CD4-positive, alpha-beta T cell treated with Interleukin-21 for 1 hour (primary cell): Measurements from ENCODE around the gene PPP5C.
"Not testable (repeated sequence)": the region's sequence is repeated elsewhere in the genome, so short reads cannot be mapped to it uniquely, and the experiment has no call there.

Source experiments
- DNase-seq: peaks from one replicate; pipeline ENCODE4 v3.0.0-alpha.2; 2020

PPP5C gene

DNA sequence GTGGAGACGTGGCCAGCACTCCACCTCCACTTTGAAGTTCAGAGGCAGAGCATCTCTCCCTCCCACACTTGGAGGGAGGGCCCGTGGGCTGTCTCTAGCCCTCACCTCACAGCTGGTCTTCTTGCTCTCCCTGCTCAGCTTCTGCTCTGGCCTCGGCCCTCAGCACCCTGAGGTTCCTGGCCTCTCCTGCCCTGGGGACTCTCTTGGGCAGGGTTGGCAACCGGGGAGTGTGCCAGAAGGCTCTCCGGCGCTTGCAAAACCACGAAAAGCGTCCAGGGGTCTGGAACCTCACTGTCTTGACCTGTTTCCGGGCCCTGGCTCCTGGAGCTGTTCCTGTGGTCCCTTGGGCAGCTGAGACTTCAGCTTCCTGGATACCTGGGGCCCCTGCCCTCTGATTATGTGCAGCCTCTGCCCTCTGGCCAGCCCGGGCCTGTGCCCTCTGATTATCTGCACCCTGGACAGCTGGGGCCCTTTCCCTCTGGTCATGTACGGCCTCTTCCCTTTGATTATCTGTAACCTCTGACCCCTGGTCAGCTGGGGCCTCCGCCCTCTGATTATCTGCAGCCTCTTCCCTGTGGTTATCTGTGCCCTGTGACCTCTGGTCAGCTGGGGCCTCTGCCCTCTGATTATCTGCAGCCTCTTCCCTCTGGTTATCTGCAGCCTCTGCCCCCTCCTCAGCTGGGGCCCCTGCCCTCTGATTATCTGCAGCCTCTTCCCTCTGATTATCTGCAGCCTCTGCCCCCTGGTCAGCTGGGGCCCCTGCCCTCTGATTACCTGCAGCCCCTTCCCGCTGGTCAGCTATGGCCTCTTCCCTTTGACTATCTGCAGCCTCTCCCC, 64.4 kb downstream of the PPP5C start:
- no peak for DNase-seq

DNA sequence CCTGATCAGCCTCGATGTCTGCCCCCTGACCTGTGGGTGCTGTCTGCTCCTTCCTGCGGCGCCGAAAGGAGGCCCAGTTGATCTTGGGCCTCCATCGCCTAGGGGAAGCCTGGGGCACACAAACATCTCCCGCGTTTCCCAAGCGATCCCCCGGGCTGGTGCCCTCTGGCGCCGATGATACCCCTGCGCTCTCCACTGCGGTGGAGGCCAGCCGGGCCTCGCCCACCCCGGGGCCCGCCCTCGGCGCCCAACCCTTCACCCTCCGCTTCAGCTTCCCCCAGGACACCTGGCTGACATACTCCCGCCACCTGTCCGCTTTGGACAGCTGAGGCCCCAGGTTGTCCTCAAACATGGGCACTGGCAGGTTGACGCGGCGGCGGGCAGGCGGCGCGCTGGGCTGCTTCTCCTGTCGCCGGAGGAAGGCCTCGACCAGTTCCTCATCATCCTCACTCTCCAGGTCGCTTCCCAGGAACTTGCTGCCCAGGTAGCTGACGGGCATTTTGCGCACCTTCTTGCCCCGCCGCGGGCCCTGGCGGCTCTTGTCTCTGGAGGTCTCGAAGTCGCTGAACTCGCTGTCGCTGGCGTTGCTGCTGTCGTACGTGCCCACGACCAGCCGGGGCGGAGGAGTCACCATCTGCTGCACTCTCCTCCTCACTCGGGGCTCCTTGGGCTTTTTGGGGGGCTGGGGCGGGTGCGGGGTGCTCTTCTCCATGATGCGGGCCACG, 65.2 kb downstream of the PPP5C start:
- no peak for DNase-seq

DNA sequence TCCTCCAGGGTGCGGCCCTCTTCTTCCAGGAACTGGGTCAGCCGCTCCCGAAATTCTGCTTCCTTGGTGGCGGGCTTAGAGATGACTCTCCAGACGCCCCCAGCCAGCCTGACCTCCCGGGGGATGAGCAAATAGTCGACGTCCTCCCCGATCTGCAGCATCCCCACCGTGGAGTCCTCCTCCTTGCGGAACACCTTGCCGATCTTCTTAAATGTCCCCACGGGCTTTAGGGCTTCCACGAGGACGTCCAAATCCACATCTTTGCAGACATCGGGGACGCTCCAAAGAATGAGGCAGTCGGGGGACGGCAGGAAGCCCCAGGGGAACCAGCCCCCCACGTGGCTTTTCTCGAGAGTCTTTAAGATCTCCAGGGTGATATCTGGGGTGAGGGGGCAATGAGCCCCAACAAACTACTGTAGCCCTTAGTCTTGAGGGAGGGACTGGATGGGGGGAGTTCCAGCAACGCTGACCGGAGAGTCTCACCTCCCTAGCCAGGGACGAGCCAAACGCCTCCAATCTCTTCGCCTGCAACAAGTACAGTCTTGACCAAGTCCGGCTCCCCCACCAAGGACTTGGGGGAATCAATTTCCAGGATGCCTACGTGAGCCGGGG, 65.9 kb downstream of the PPP5C start:
- DNase-seq, result no peak

DNA sequence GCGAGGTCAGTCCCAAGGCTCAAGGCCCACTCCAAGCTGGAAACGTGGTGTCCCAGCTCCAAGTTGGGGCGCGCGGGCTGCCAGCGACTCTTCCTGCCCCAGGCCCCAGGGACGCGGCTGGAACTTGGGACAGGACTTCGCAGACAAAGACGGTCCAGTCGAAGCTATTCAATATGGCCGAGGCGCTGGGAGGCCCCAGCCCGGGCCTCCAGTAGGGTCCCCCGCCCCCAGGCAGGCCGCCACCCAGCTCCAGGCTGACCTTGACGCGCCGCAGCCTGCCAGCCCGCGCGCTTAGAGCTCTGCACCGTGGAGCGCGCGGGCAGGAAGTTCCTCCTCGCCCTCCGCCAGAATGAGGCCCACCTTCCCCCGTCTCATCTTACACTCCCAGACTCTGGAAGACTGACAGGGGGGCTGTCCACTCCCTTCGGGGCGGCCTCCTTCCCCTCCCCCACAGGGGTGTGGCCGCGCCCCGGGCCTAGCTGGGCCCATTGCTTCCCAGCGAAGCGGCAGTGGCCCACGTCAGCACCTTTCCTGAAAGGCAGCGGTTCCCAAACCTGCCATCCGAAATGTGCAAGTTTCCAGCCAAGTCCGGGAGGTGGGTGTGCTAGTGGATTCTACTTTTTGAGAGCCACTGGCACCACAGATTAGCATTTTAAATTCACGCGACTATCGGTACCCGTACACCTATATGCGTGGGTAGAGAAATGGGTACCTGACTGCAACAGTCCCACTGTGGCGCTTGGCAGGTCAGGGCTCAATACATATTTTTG, 66.6 kb downstream of the PPP5C start, which contains the start of gene CCDC8:
CCDC8 (minus strand) TSS at position 303 of the 770 bp plus-strand sequence. CDS start 754 bp downstream, outside the sequence.
- DNase-seq, result no peak

DNA sequence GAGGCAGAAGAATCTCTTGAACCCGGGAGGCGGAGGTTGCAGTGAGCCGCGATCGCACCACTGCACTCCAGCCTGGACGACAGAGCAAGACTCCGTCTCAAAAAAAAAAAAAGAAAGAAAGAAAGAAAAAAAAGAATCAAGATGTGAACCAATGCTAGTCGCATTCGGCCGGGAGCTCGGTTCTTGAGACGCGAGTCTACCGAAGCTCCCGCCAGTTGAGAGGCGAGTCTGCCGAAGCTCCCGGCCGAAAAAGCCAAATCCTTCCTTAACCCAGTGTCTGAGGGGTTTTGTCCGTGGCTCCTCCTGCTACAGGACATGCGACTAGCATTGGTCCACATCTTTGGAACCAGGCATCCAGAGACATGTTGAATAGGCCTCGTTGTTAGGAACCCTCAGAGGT, 68.0 kb downstream of the PPP5C start:
- not testable (repeated sequence) for DNase-seq

DNA sequence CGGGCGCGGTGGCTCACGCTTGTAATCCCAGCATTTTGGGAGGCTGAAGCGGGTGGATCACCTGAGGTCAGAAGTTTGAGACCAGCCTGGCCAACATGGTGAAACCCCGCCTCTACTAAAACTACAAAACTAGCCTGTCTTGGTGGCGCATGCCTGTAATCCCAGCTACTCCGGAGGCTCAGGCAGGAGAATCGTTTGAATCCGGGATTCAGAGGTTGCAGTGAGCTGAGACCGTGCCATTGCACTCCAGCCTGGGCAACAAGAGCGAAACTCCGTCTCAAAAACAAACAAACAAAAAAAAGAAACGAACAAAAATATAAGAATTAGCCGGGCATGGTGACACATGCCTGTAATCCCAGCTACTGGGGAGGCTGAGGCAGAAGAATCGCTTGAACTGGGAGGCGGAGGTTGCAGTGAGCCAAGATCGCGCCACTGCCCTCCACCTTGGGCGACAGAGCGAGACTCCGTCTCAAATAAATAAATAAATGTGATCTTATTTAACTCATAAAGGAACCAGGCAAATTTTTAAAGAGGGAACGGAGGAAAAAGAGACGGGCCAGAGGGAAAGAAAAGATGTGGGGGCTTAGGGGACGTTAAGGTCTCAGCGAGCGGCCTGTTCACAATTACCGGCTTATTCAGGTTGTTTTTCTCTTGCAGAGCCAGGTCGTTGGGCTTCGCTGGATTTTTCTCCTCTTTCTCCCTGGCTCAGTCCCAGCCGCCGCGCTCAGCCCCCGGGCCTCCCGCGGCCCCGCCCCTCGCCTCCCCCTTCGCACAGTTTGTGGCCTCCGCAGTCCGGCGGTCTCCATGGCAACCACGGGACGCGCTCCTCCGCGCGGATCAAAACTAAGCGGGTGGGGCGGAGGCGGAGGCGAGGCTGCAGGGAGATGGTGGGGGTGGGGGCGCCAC, 69.2 kb downstream of the PPP5C start:
- DNase-seq, result not testable (repeated sequence)

DNA sequence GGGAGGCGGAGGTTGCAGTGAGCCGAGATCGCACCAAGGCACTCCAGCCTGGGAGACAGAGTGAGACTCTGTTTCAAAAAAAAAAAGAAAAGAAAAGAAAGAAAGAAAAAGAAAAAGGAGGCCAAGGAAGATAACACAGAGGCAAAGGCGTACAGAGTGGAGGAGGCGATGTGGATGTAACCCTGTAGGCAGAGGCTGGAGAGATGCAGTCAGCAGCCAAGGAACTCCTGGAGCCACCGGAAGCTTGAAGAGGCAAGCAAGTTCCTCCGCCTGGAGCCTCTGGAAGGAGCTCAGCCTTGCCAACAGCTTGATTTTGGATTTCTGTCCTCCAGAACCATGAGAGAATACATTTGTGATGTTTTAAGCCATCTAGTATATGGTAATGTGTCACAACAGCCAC, 73.2 kb downstream of the PPP5C start:
- DNase-seq, result no peak

DNA sequence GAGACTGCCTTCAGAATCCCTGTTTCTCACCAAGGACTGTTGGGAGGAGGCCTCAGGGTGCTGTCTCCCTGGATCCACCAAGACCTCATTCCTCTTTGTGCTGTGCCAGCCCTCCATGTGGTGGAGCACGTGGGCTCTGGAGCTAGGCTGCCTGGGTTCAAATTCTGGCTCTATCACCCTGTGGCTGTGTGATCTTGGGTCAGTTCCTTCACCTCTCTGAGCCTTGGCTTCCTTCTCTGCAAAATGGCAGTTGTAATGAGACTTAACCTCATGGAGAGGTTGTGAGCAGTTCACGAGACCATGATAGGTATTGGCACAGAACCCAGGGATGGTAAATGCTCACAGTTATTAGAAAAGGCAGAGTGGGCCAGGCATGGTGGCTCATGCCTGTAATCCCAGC, 75.5 kb downstream of the PPP5C start:
- no peak for DNase-seq

DNA sequence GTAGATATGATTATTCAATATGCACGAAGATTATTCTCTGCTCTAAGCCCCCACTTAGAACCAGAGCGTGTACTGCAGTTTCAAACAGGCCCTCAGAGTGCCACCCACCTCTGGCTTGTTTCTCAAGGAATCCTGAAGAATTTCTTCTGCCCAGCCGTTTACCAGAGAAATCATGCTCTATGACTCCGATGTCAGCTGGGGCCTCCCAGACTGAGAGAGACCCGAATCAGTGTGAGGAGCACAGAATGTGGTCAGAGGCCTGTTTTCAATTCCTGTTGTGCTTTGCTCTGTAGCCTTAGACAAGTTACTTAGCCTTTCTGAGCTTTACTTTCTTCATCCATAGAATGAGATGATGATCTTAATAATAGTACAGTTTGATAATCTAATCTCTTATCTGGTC, 76.3 kb downstream of the PPP5C start:
- DNase-seq, result no peak

DNA sequence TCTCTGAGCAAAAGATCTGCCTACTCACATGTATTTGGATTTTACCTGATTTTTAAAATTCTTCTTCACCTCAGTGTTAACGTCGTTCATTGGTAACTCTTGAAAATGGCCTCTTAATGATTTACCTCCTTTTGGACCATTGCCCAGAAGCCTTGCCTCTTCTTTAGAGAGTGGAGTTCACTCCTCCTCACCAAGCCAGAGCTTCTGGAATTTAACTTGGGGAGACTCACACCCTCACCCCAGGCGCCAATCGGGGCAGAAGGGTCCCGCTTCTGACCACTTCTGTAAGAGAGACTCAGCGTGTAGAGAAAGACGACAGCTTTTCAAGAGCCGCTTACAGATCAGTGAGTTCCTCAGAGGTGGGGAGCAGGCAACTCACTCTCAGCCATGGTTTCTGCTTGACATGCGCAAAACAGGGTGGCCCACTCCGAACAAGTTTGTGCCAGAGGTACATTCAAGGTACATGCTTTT, 79.2 kb downstream of the PPP5C start:
- no peak for DNase-seq

DNA sequence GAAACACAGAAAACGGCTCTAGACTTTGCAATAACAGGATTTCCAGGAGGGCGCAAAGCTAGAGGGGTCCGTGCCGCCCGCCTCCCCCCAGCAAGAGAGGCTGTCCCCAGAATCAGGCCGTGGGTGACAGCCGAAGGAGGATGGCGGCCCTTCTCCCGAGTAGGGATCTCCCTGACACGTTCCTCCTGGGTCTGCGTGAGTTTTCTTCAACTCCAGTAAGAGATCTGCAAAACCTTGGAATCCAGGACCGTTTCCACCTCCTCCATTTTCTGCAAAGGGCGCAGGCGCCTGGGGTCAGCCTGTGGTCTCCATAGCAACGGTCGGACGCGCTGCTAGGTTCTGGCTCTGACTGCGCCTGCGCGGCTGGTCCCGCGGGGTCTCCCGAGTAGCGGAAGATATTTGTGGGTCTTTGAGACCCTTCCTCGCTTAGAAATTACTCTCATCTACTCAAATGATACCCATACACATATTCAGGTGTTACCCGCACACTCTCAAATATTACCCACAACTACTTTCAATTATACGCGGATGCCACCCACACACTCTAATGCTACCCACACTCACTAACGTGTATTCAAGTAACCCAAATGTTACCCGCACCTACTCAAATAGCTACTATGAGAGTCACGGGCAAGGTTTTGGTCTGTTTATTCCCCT, 79.7 kb downstream of the PPP5C start:
- no peak for DNase-seq

DNA sequence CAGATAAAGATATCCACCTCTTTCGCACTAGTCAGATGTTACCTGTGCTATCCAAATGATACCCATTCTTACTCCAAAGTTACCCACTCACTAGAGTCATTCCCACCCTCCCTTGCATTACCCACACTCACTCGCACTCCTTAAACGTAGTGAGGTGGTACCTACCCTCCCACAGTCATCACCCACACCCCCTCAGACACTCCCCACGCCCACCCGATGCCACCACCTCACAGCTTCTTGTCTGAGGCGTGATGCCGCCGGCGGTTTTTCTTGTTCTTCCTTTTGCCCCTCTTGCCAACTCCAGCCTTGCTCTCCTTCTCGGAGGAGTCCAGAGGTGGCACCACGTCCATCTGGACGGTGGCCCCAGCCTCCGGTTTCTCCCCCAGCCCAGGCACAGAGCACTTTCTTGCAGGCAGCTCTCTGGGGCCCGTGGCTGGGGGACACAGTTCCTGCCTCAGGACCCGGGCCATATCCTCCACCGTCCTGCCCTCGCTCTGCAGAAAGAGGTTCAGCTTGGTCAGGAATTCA, 80.7 kb downstream of the PPP5C start:
- DNase-seq, result no peak

DNA sequence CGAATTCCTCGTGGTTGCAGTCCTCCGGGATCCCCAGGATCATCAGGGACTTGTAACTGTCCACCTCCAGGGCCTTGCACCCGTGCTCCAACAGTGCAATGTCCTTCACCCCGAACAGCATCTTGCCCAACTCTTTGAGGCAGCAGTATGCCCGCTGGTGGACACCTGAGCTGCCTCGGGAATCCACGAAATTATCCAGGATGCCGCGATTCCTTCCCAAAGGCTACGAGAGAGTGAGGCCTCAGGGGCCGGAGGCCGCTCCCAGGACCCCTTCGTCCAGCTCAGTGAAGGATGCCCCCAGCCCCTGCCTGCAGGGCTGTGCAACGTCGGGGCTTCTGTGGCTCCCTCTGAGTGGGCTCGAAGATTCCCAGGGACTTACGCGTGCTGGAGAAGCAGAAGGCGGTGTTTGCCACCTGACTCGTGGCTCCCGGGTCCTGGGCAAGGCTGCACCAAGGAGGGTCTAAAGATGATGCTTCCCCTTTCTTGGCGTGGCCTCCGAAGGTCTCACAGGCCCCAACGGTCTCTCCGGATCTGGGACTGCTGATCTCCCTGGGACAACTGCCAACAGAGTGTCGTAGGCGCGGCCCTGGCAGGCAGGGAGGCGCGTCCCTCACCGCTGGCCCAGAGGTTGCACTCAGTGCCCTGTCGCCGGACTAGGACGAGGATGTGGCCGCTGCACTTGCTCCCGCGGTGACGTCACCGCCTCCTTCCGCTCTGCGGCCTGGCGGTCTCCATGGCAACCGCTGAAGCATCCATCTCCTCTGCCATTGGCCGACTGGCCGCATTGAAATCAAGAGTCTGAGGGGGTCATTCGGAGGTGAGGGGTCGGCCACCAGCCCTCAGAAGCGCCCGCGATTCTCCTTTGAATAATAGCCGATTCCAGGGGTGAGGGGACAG, 81.6 kb downstream of the PPP5C start, which contains the start of gene PNMA8C:
PNMA8C (minus strand) TSS at position 698 of the 897 bp plus-strand sequence; CDS start at position 121, 577 bp downstream.
- peak; percentile 62 for DNase-seq

DNA sequence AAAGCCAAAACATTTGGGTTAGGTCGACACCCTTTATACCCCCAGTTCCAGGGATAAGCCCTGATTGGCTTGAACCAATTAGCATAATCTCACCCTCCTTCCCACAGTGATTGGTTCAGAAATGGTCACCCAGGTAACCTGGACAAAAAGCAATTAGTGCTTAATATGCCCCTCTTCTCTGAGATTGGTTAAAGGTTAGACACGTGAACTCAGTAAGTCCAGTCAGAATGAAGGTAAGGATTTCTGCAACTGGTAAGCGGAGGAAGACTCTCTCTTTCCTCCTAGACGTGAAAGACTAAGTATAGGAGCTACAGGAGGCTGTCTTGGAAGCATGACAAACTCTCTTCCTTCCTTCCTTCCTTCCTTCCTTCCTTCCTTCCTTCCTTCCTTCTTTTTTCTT, 83.1 kb downstream of the PPP5C start:
- no peak for DNase-seq

DNA sequence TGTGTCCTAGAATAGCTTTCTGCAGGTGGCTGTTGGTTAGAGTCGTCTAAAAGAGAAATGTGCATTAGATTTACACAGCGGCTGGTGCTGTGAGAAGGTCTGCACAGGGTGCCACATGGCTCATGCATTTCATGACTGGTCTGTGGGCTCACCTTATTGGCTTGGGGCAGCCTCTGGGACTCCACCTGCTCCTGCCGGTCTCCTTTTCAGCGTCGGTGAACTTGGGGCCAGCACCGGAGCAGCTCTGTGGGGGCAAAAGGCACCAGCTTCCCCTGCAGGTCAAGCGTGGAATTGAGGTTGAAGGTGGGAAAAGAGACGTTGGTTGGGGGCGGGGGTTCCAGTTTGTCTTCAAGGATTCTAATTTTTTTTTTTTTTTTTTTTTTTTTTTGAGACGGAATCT, 84.9 kb downstream of the PPP5C start:
- no peak for DNase-seq

DNA sequence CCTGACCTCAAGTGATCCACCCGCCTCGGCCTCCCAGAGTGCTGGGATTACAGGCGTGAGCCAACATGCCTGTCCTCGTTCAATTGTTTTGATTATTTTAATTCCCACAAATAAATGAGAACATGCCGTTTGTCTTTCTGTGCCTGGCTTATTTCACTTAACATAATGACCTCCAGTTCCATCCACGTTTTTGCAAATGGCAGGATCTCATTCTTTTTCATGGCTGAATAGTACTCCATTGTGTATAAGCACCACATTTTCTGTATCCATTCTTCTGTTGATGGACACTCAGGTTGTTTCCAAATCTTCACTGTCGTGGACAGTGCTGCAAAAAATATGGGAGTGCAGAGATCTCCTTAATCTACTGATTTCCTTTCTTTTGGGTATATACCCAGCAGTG, 86.6 kb downstream of the PPP5C start:
- not testable (repeated sequence) for DNase-seq

DNA sequence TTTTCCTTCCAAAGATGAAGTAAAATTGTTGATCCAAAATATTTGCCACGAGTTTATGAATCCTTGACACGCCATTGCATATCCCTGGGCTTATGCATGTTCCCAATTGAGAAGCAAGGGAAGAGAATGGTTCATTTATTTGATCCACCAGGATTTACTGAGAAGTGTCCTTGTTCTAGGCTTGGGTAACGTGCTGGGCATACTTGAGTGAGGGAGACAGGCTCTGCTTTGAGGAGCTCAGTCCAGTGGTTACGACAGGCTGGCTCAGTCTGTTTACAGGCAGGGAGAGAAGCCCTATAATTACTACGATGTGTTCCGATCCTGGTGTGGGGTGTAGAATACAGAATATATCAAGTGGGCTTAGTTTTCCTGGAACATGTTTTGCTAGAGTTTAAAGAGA, 88.1 kb downstream of the PPP5C start:
- no peak for DNase-seq

DNA sequence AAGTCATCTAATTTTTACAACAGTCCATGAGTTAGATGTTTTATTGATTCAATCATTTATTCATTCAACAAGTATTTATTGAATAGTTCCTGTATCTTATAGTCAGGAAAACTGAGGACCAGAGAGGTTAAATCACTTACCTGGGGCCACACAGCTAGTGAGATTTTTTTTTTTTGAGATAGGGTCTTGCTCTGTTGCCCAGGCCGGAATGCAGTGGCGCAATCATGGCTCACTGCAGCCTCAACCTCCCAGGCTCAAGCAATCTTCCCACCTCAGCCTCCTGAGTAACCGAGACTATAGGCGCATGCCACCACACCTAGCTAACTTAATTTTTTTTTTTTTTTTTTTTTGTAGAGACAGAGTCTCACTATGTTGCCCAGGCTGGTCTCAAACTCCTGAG, 88.8 kb downstream of the PPP5C start:
- not testable (repeated sequence) for DNase-seq
